Activated T-helper 1 cell treated with anti-CD3 and anti-CD28 coated beads, Interleukin-2, amount 50 U/mL, for 16 hours (primary cell): ENCODE data around the gene MEMO1.
"Not testable (repeated sequence)": the region's sequence is repeated elsewhere in the genome, so short reads cannot be mapped to it uniquely, and the experiment has no call there.

Experiments used
- DNase-seq, 2 donors: peaks; one replicate each; pipeline ENCODE4 v3.0.0-alpha.2; 2020; ENCODE audit warnings: low read depth in 1 of 2, low spot score in 1 of 2

Gene MEMO1

GRCh38 chr2:31920962-31921361 is 89.8 kb downstream of the MEMO1 start:
- DNase-seq = no peak

GRCh38 chr2:31919499-31919898 is 91.3 kb downstream of the MEMO1 start:
- DNase-seq = no peak

- DNase-seq = no peak
Measured at GRCh38 chr2:31909661-31910060, 101.1 kb downstream of the MEMO1 start.

GRCh38 chr2:31907491-31907890 is 103.3 kb downstream of the MEMO1 start:
- DNase-seq = not testable (repeated sequence)

- DNase-seq = no peak
Measured at GRCh38 chr2:31903109-31903780, 107.6 kb downstream of the MEMO1 start.

GRCh38 chr2:31901900-31902299 is 108.9 kb downstream of the MEMO1 start:
- no peak for DNase-seq

GRCh38 chr2:31900156-31900555 is 110.7 kb downstream of the MEMO1 start:
- not testable (repeated sequence) for DNase-seq

- DNase-seq = not testable (repeated sequence)
Measured at GRCh38 chr2:31898346-31898745, 112.5 kb downstream of the MEMO1 start.

GRCh38 chr2:31897340-31897739 is 113.5 kb downstream of the MEMO1 start:
- DNase-seq = not testable (repeated sequence)

- DNase-seq = no peak
Measured at GRCh38 chr2:31896293-31896692, 114.5 kb downstream of the MEMO1 start.

GRCh38 chr2:31894656-31895055 is 116.2 kb downstream of the MEMO1 start:
- no peak for DNase-seq

GRCh38 chr2:31893094-31893493 is 117.7 kb downstream of the MEMO1 start:
- DNase-seq = no peak

- DNase-seq = no peak
Measured at GRCh38 chr2:31889044-31889443, 121.8 kb downstream of the MEMO1 start.

GRCh38 chr2:31888550-31888949 is 122.3 kb downstream of the MEMO1 start:
- DNase-seq = no peak

GRCh38 chr2:31886700-31887099 is 124.1 kb downstream of the MEMO1 start:
- no peak for DNase-seq

- DNase-seq = no peak
Measured at GRCh38 chr2:31877008-31877407, 133.8 kb downstream of the MEMO1 start.

- no peak for DNase-seq
Measured at GRCh38 chr2:31874071-31874470, 136.7 kb downstream of the MEMO1 start.

GRCh38 chr2:31865215-31865614 is 145.6 kb downstream of the MEMO1 start:
- no peak for DNase-seq

GRCh38 chr2:31863867-31864266 is 146.9 kb downstream of the MEMO1 start:
- DNase-seq = no peak

GRCh38 chr2:31863015-31863656 is 147.7 kb downstream of the MEMO1 start:
- DNase-seq = not testable (repeated sequence)

GRCh38 chr2:31859959-31860358 is 150.8 kb downstream of the MEMO1 start:
- DNase-seq = no peak

GRCh38 chr2:31853521-31853920 is 157.3 kb downstream of the MEMO1 start:
- no peak for DNase-seq

GRCh38 chr2:31842150-31842549 is 168.7 kb downstream of the MEMO1 start:
- DNase-seq = not testable (repeated sequence)
